ENCODE measurements around the gene CHRND.

CHRND gene

GRCh38 chr2:232545511-232546375, 19.8 kb downstream of the CHRND start:
- POLR2A ChIA-PET, result interaction anchor here (0.7 kb wide), 2 partner anchors 11 to 46 kb away, joined by 4 read pairs; no protein-coding TSS in a partner anchor
- Histone ChIP-seq H3K36me3 (ENCODE audit: control insufficient read depth in 2 of 2, insufficient read depth in 1 of 2, low read length in 2 of 2) (peaks cover 12 to 29% of the 10 kb centered on the region in 2 experiments; a peak in 2 of 3 replicates), H3K4me3 (ENCODE audit: low read depth, low read length) (no peak overlapping the region), H3K4me1 (ENCODE audit: control insufficient read depth, insufficient read depth, low read length) (no peaks in the 10 kb centered on the region), H3K9me3 (ENCODE audit: control insufficient read depth, insufficient read depth, low read depth, low read length) (no peaks in the 10 kb centered on the region), H3K27ac (ENCODE audit: extremely low read depth, low read depth, low read length) (no peak overlapping the region)
- CTCF ChIA-PET, result no interaction called here
- TF ChIP-seq MYNN (tag by site-specific recombination; IDR thresholded peaks at IDR 0.05; ENCODE audit: borderline replicate concordance), result no peak
- TF ChIP-seq ZNF169 (tag by site-specific recombination; IDR thresholded peaks at IDR 0.05), result no peak
- no peak for TF ChIP-seq MZF1 (tag by site-specific recombination; IDR thresholded peaks at IDR 0.05; ENCODE audit: borderline replicate concordance)
- no peak for TF ChIP-seq ZNF830 (tag by site-specific recombination; IDR thresholded peaks at IDR 0.05; ENCODE audit: low read depth)
- no peak for TF ChIP-seq ZNF175 (tag by site-specific recombination; IDR thresholded peaks at IDR 0.05)
- TF ChIP-seq ZEB2 (tag by site-specific recombination; IDR thresholded peaks at IDR 0.05), result no peak
- TF ChIP-seq, protein P1, sequence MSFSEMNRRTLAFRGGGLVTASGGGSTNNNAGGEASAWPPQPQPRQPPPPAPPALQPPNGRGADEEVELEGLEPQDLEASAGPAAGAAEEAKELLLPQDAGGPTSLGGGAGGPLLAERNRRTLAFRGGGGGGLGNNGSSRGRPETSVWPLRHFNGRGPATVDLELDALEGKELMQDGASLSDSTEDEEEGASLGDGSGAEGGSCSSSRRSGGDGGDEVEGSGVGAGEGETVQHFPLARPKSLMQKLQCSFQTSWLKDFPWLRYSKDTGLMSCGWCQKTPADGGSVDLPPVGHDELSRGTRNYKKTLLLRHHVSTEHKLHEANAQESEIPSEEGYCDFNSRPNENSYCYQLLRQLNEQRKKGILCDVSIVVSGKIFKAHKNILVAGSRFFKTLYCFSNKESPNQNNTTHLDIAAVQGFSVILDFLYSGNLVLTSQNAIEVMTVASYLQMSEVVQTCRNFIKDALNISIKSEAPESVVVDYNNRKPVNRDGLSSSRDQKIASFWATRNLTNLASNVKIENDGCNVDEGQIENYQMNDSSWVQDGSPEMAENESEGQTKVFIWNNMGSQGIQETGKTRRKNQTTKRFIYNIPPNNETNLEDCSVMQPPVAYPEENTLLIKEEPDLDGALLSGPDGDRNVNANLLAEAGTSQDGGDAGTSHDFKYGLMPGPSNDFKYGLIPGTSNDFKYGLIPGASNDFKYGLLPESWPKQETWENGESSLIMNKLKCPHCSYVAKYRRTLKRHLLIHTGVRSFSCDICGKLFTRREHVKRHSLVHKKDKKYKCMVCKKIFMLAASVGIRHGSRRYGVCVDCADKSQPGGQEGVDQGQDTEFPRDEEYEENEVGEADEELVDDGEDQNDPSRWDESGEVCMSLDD (tag by site-specific recombination; IDR thresholded peaks at IDR 0.05), result no peak
- no peak for TF ChIP-seq TCF7L2 (IDR thresholded peaks at IDR 0.05; ENCODE audit: borderline replicate concordance, low read depth, low read length)
- no peak for TF ChIP-seq ZNF398 (tag by site-specific recombination; IDR thresholded peaks at IDR 0.05)
- TF ChIP-seq, protein P2, sequence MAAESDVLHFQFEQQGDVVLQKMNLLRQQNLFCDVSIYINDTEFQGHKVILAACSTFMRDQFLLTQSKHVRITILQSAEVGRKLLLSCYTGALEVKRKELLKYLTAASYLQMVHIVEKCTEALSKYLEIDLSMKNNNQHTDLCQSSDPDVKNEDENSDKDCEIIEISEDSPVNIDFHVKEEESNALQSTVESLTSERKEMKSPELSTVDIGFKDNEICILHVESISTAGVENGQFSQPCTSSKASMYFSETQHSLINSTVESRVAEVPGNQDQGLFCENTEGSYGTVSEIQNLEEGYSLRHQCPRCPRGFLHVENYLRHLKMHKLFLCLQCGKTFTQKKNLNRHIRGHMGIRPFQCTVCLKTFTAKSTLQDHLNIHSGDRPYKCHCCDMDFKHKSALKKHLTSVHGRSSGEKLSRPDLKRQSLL (tag by site-specific recombination; IDR thresholded peaks at IDR 0.05), result no peak
- no peak for TF ChIP-seq SETDB1 (IDR thresholded peaks at IDR 0.05; ENCODE audit: insufficient read length, low read length)
- TF ChIP-seq ZNF514 (tag by site-specific recombination; IDR thresholded peaks at IDR 0.05), result no peak
- TF ChIP-seq ZNF621 (tag by site-specific recombination; IDR thresholded peaks at IDR 0.05), result no peak
- TF ChIP-seq, protein P3, sequence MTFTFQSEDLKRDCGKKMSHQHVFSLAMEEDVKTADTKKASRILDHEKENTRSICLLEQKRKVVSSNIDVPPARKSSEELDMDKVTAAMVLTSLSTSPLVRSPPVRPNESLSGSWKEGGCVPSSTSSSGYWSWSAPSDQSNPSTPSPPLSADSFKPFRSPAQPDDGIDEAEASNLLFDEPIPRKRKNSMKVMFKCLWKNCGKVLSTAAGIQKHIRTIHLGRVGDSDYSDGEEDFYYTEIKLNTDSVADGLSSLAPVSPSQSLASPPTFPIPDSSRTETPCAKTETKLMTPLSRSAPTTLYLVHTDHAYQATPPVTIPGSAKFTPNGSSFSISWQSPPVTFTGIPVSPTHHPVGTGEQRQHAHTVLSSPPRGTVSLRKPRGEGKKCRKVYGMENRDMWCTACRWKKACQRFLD (tag by site-specific recombination; IDR thresholded peaks at IDR 0.05), result no peak
- TF ChIP-seq, protein P4, sequence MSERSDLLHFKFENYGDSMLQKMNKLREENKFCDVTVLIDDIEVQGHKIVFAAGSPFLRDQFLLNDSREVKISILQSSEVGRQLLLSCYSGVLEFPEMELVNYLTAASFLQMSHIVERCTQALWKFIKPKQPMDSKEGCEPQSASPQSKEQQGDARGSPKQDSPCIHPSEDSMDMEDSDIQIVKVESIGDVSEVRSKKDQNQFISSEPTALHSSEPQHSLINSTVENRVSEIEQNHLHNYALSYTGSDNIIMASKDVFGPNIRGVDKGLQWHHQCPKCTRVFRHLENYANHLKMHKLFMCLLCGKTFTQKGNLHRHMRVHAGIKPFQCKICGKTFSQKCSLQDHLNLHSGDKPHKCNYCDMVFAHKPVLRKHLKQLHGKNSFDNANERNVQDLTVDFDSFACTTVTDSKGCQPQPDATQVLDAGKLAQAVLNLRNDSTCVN (tag by site-specific recombination; optimal IDR thresholded peaks at IDR 0.05), result no peak

DNA sequence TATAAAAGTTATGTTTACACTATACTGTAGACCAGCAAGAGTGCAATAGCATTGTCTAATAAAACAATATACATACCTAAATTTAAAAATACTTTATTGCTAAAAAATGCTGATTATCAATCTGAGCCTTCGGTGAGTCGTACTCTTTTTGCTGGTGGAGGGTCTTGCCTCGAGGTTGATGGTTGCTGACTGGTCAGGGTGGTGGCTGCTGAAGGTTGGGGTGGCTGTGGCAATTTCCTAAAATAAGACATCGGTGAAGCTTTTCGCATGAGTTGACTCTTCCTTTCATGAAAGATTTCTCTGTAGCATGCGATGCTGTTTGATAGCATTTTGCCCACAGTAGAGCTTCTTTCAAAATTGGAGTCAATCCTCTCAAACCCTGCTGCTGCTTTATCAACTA, 22.0 kb downstream of the CHRND start:
- no peak overlapping the region for H3K27ac ChIP-seq (ENCODE audit: extremely low read depth, low read depth, low read length)
- ChIA-PET POLR2A (interaction anchor here (0.6 kb wide), 1 partner anchor 52 kb away, joined by 3 read pairs; no protein-coding TSS in a partner anchor), CTCF (no interaction called here)
- TF ChIP-seq KLF10 (tag by site-specific recombination; IDR thresholded peaks at IDR 0.05), result no peak
- no peak for TF ChIP-seq ZBTB21 (tag by site-specific recombination; IDR thresholded peaks at IDR 0.05)
- no peak for TF ChIP-seq ZNF23 (tag by site-specific recombination; IDR thresholded peaks at IDR 0.05; ENCODE audit: borderline replicate concordance)
- no peak for TF ChIP-seq ZNF624 (tag by site-specific recombination; IDR thresholded peaks at IDR 0.05)
- TF ChIP-seq ZNF146 (tag by site-specific recombination; IDR thresholded peaks at IDR 0.05), result no peak
- TF ChIP-seq ZNF560 (tag by site-specific recombination; IDR thresholded peaks at IDR 0.05; ENCODE audit: borderline replicate concordance), result no peak
- TF ChIP-seq ZNF148 (tag by site-specific recombination; IDR thresholded peaks at IDR 0.05; ENCODE audit: borderline replicate concordance), result no peak
- no peak for TF ChIP-seq ZNF10 (tag by site-specific recombination; IDR thresholded peaks at IDR 0.05)
- no peak for TF ChIP-seq ZNF433 (tag by site-specific recombination; IDR thresholded peaks at IDR 0.05; ENCODE audit: low read depth)

More for the DNA sequence above, 22.0 kb downstream of the CHRND start:
- H3K9me3 ChIP-seq (ENCODE audit: control insufficient read depth, insufficient read depth, low read depth, low read length), result no peaks in the 10 kb centered on the region
- peaks cover 17 to 37% of the 10 kb centered on the region in 2 experiments; a peak in 2 of 3 replicates for H3K36me3 ChIP-seq (ENCODE audit: control insufficient read depth in 2 of 2, insufficient read depth in 1 of 2, low read length in 2 of 2)
- no peaks in the 10 kb centered on the region for H3K4me1 ChIP-seq (ENCODE audit: control insufficient read depth, insufficient read depth, low read length)
- no peak overlapping the region for H3K4me3 ChIP-seq (ENCODE audit: low read depth, low read length)
